Ishikawa (cell line): ENCODE measurements around the gene CARD9.

Experiments used
- CEBPB ChIP-seq: IDR thresholded peaks from 2 replicates; pipeline ENCODE4 v1.6.1; 2012
- CREB1 ChIP-seq: IDR thresholded peaks from 2 replicates; pipeline ENCODE4 v1.6.1; 2012; ENCODE audit warnings: low read depth
- EGR1 ChIP-seq: IDR thresholded peaks from 2 replicates; pipeline ENCODE4 v1.6.1; 2012
- EP300 ChIP-seq: IDR thresholded peaks from 2 replicates; pipeline ENCODE4 v1.6.1; 2012; ENCODE audit warnings: borderline replicate concordance
- FOXM1 ChIP-seq: IDR thresholded peaks from 2 replicates; pipeline ENCODE4 v1.6.1; 2012; ENCODE audit warnings: low read depth, borderline replicate concordance
- MAX ChIP-seq: IDR thresholded peaks from 2 replicates; pipeline ENCODE4 v1.6.1; 2012
- NFIC ChIP-seq: IDR thresholded peaks from 2 replicates; pipeline ENCODE4 v1.6.1; 2012
- RAD21 ChIP-seq: IDR thresholded peaks from 2 replicates; pipeline ENCODE4 v1.6.1; 2012; ENCODE audit warnings: low read depth
- REST ChIP-seq: IDR thresholded peaks from 2 replicates; pipeline ENCODE4 v1.6.1; 2012; ENCODE audit warnings: low read depth, mild to moderate bottlenecking
- TAF1 ChIP-seq: IDR thresholded peaks from 2 replicates; pipeline ENCODE4 v1.6.1; 2012; ENCODE audit warnings: low read depth, mild to moderate bottlenecking
- TCF12 ChIP-seq: IDR thresholded peaks from 2 replicates; pipeline ENCODE4 v1.6.1; 2012; ENCODE audit warnings: low read depth
- TEAD4 ChIP-seq: IDR thresholded peaks from 2 replicates; pipeline ENCODE4 v1.6.1; 2012
- USF1 ChIP-seq: IDR thresholded peaks from 2 replicates; pipeline ENCODE4 v1.6.1; 2012
- YY1 ChIP-seq: IDR thresholded peaks from 2 replicates; pipeline ENCODE4 v1.6.1; 2012; ENCODE audit warnings: low read depth
- ZBTB7A ChIP-seq: IDR thresholded peaks from 2 replicates; pipeline ENCODE4 v1.6.1; 2012; ENCODE audit warnings: low read depth

CARD9 gene

DNA sequence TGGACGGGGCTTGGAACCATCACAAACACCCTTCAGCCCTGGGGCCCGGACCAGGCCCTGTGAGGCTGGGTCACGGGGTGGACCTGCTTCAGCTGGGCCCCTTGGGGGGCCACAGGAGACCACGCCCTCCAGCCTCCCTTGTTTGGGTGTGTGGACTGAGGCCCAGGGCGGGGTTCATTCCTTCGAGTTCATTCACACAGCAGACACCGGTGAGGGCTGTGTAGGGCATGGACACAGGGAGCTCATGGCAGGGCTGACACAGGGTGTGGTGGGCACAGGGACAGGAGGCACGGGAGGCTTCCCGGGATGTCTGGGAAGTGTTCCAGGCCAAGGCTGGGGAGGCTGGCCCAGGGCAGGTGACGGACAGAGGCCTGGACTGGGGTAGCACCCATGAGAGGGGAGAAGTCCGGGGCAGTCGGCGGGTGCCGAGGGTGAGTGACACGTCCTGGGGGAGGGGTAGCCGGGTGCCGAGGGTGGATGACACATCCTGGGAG, 18.8 kb downstream of the CARD9 start:
- TF ChIP-seq EP300 (no peak), ZBTB7A (peak; percentile 68; the same call in 1 of the 2 replicates)

DNA sequence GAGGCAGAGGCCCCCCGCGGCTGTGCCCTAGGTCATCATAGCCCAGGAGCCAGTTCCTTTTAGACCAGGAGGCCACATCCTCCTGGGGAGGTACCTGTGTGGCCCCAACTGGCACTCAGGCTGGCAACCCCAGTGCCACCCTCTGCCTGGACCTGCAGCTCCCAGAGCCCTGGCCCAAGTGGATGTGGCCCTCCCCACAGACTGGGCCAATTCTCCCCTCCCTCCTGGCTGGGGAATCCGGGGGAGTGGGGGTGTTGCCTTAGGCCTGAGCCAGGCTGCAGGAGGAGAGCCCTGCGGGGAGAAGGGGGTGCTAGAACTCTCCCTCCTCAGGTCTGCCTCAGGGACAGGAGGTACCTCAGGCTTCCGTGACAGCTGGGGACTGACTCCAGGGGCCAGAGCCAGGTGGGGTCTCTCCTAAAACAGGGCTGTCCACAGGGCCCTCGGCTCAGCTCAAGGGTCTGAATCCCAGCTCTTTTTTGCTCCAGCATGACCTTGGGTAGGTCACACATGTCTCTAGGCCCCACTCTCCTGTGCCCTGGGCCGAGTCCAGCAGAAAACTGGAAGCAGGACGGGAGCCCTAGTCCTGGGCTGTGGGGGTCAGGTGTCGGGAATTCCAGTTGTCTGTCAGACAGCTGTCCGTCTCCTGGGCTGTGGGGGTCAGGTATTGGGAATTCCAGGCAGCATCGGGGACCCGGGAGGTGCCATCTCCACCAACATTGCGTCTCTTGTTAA, 19.5 kb downstream of the CARD9 start:
- TF ChIP-seq USF1 (no peak), EGR1 (no peak), REST (no peak), CEBPB (no peak)

DNA sequence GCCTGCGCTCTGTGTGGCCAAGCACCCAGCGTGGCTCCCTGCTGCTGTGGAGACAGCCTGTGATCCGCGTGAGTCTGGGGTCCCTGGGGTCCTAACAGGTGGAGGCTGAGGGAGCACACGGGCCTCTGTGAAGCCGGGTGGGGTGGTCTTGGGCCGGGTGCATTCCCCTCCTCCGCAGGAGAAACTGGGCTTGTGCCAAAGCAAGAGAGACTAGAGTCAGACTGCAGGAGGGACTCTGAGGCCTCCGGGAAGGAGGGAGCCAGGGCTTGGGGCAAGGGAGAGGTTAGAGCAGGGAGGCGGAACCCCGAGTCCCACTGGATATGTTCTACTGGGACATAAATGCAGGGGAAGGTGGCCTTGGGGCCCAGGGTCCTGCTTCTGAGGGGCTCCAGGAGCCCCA, 20.4 kb downstream of the CARD9 start:
- TF ChIP-seq CEBPB: no peak
- TF ChIP-seq TEAD4: no peak
- no peak; the same call in 1 of the 2 replicates for TF ChIP-seq ZBTB7A
- TF ChIP-seq EP300: no peak
- no peak for TF ChIP-seq YY1
- TF ChIP-seq NFIC: no peak
- TF ChIP-seq EGR1: no peak
- no peak for TF ChIP-seq REST
- TF ChIP-seq TCF12: no peak
- TF ChIP-seq USF1: no peak
- TF ChIP-seq CREB1: no peak
- TF ChIP-seq RAD21: no peak
- TF ChIP-seq MAX: no peak
- no peak for TF ChIP-seq TAF1
- no peak for TF ChIP-seq FOXM1

- TF ChIP-seq REST (no peak), NFIC (no peak), TAF1 (no peak), RAD21 (no peak), USF1 (no peak), ZBTB7A (peak; percentile 6; the same call in 1 of the 2 replicates), TEAD4 (no peak), YY1 (no peak), CEBPB (no peak)
Observed at GRCh38 chr9:136352682-136353081, 20.8 kb downstream of the CARD9 start.

GRCh38 chr9:136351252-136351800, 22.1 kb downstream of the CARD9 start:
- no peak for TF ChIP-seq YY1
- TF ChIP-seq NFIC: no peak
- TF ChIP-seq CEBPB: no peak
- no peak for TF ChIP-seq TAF1
- no peak for TF ChIP-seq ZBTB7A
- no peak for TF ChIP-seq RAD21
- TF ChIP-seq EGR1: no peak
- TF ChIP-seq CREB1: no peak
- no peak for TF ChIP-seq REST
- no peak for TF ChIP-seq USF1
- TF ChIP-seq EP300: no peak
- TF ChIP-seq TCF12: no peak
- TF ChIP-seq MAX: no peak
- no peak for TF ChIP-seq FOXM1
